ENCODE measurements around the gene CD2BP2.

DNA sequence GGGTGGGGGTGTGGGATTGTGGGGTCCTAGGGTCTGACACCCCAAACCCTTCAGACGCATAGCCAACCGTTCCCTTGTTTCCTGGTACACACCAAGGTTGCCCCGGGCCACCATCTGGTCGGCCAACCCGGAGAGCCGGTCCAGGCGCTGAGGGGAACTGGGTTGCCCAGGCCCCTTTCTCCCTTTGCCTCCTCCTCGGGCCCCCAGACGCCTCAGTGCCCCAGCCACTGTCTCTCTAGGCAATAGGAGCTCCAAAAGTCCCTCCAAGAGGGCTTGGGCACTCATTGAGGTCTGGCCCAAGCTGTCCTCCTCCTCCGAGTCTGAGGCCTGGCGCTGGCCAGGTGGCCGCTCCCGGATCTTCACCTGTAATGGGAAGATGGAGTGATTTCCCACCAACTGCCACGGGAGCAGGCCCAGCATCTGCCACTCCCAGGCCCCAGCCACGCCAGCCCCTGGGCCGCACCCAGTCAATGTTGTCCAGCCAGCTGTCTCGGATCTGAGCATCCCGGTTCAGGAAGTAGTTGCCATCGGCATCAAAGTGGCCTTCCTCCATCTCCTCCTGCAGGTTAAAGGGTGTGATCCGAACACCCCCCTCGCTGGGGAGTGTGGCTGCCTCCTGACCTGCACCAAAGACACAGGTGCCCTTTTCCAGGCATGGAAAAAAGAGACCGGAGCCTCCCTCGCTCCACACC, 1.5 kb downstream of the CD2BP2 start:
- TF ChIP-seq, protein P1, sequence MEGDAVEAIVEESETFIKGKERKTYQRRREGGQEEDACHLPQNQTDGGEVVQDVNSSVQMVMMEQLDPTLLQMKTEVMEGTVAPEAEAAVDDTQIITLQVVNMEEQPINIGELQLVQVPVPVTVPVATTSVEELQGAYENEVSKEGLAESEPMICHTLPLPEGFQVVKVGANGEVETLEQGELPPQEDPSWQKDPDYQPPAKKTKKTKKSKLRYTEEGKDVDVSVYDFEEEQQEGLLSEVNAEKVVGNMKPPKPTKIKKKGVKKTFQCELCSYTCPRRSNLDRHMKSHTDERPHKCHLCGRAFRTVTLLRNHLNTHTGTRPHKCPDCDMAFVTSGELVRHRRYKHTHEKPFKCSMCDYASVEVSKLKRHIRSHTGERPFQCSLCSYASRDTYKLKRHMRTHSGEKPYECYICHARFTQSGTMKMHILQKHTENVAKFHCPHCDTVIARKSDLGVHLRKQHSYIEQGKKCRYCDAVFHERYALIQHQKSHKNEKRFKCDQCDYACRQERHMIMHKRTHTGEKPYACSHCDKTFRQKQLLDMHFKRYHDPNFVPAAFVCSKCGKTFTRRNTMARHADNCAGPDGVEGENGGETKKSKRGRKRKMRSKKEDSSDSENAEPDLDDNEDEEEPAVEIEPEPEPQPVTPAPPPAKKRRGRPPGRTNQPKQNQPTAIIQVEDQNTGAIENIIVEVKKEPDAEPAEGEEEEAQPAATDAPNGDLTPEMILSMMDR (conservative IDR thresholded peaks at IDR 0.05; ENCODE audit: low read depth, low read length): no peak
- TF ChIP-seq EZH2 (IDR thresholded peaks at IDR 0.05; ENCODE audit: borderline replicate concordance, low read depth, low read length, poor library complexity, severe bottlenecking): no peak

All from A673 (cell line).